Adrenal gland (tissue), 5 donors: Measurements from ENCODE around the gene VEPH1.

Experiments used
- CTCF ChIP-seq, 6 experiments: fragments of 450-650 bp in 4 of 6; fragments of 200-600 bp in 2 of 6; sonication (generic) in 1 of 6; IDR thresholded peaks; 1 replicate in 5 of 6; 2 replicates in 1 of 6; pipeline versions ENCODE4 v1.5.1 to v1.8.0; 2016 to 2021; ENCODE audit warnings: antibody characterized with exemption in 6 of 6, mild to moderate bottlenecking in 2 of 6, moderate library complexity in 1 of 6
- POLR2A ChIP-seq, 2 donors: fragments of 450-650 bp; IDR thresholded peaks; one replicate each; pipeline ENCODE4 v1.6.1; 2017; ENCODE audit warnings: antibody characterized with exemption in 2 of 2, mild to moderate bottlenecking in 2 of 2, moderate library complexity in 1 of 2
- donor health status: DM: no; HTN: no; CAD: no.

- TF ChIP-seq POLR2A (IDR thresholded peaks at IDR 0.05) (no peak), CTCF (IDR thresholded peaks at IDR 0.05) (no peak)
Measured at GRCh38 chr3:157540656-157541055, 37.4 kb upstream of the VEPH1 start.
